ENCODE data around the gene EEF1G. TPM values are rescaled to one million over a fixed set of nuclear protein-coding genes. Genes with fewer than 3 reads are reported as not detected.

EEF1G gene
- total and polyA plus RNA-seq, 9 of the 15 experiments (the other 6 are each of a cell fraction or from before 2014, with no cell fraction given): 985 to 2,349 (median 2,035) TPM

DNA sequence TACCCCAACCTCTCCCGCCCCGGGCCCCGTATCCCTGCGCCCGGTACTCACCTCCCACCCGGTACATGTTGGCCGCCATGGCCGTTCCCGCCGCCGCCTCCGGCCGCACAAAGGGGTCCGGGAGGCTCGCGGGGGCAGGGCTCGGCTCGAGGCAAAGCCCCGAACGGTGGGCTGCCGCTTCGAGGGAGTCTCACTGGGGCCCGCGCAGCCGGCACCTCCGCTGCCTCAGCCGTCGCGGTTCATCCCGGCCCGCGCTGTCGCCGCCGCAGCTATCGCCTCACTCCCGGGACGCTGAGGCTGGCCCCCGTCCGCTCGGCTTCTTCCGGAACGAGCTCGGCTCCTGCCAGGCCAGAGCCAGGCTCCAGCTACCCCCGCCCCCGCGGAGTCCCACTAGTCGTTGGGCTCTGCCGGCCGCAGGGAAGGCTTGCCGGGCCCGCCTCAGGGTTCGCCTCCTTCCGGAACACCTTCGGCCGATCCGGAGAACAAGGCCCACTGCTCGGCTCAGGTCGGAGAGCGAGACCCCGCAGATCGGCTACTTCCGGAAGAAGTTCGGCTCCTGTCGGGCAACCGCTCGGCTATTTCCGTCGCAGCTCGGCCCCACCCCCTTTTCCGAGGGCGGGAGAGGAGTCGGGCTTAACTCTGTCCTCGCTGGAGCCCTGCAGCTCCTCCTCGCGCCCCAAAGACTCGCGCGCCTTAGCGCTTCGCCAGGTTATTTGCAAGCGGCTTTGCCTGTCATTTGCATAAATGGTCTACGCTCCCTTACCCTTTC lies 27.9 kb upstream of the EEF1G start, which contains the start of gene MTA2 (continued):
- TF ChIP-seq, protein P1, sequence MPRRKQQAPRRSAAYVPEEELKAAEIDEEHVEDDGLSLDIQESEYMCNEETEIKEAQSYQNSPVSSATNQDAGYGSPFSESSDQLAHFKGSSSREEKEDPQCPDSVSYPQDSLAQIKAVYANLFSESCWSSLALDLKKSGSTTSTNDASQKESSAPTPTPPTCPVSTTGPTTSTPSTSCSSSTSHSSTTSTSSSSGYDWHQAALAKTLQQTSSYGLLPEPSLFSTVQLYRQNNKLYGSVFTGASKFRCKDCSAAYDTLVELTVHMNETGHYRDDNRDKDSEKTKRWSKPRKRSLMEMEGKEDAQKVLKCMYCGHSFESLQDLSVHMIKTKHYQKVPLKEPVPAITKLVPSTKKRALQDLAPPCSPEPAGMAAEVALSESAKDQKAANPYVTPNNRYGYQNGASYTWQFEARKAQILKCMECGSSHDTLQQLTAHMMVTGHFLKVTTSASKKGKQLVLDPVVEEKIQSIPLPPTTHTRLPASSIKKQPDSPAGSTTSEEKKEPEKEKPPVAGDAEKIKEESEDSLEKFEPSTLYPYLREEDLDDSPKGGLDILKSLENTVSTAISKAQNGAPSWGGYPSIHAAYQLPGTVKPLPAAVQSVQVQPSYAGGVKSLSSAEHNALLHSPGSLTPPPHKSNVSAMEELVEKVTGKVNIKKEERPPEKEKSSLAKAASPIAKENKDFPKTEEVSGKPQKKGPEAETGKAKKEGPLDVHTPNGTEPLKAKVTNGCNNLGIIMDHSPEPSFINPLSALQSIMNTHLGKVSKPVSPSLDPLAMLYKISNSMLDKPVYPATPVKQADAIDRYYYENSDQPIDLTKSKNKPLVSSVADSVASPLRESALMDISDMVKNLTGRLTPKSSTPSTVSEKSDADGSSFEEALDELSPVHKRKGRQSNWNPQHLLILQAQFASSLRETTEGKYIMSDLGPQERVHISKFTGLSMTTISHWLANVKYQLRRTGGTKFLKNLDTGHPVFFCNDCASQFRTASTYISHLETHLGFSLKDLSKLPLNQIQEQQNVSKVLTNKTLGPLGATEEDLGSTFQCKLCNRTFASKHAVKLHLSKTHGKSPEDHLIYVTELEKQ (CRISPR knock-in tag; IDR thresholded peaks at IDR 0.05): no peak
- no peak for TF ChIP-seq MCM2 (IDR thresholded peaks at IDR 0.05; ENCODE audit: low read depth)
- no peak for TF ChIP-seq NFIX (CRISPR knock-in tag; IDR thresholded peaks at IDR 0.05; ENCODE audit: low read depth)
- TF ChIP-seq, protein P2, sequence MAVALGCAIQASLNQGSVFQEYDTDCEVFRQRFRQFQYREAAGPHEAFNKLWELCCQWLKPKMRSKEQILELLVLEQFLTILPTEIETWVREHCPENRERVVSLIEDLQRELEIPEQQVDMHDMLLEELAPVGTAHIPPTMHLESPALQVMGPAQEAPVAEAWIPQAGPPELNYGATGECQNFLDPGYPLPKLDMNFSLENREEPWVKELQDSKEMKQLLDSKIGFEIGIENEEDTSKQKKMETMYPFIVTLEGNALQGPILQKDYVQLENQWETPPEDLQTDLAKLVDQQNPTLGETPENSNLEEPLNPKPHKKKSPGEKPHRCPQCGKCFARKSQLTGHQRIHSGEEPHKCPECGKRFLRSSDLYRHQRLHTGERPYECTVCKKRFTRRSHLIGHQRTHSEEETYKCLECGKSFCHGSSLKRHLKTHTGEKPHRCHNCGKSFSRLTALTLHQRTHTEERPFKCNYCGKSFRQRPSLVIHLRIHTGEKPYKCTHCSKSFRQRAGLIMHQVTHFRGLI (CRISPR knock-in tag; IDR thresholded peaks at IDR 0.05): no peak
- TF ChIP-seq CREBBP (IDR thresholded peaks at IDR 0.05; ENCODE audit: low read depth, low read length): no peak
- TF ChIP-seq, protein P3, sequence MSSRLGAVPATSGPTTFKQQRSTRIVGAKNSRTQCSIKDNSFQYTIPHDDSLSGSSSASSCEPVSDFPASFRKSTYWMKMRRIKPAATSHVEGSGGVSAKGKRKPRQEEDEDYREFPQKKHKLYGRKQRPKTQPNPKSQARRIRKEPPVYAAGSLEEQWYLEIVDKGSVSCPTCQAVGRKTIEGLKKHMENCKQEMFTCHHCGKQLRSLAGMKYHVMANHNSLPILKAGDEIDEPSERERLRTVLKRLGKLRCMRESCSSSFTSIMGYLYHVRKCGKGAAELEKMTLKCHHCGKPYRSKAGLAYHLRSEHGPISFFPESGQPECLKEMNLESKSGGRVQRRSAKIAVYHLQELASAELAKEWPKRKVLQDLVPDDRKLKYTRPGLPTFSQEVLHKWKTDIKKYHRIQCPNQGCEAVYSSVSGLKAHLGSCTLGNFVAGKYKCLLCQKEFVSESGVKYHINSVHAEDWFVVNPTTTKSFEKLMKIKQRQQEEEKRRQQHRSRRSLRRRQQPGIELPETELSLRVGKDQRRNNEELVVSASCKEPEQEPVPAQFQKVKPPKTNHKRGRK (tag; IDR thresholded peaks at IDR 0.05): no peak
- TF ChIP-seq RAD21 (CRISPR knock-in tag; conservative IDR thresholded peaks at IDR 0.05 in 1 of 2, IDR thresholded peaks at IDR 0.05 in 1 of 2): no peak
- TF ChIP-seq, protein P4, sequence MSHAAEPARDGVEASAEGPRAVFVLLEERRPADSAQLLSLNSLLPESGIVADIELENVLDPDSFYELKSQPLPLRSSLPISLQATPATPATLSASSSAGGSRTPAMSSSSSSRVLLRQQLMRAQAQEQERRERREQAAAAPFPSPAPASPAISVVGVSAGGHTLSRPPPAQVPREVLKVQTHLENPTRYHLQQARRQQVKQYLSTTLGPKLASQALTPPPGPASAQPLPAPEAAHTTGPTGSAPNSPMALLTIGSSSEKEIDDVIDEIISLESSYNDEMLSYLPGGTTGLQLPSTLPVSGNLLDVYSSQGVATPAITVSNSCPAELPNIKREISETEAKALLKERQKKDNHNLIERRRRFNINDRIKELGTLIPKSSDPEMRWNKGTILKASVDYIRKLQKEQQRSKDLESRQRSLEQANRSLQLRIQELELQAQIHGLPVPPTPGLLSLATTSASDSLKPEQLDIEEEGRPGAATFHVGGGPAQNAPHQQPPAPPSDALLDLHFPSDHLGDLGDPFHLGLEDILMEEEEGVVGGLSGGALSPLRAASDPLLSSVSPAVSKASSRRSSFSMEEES (CRISPR knock-in tag; IDR thresholded peaks at IDR 0.05): no peak
- 0 out of 2 replicates have a peak, but pooled peaks have one; percentile 22 for TF ChIP-seq MBD2 (IDR thresholded peaks at IDR 0.05; ENCODE audit: borderline replicate concordance, low read depth)
- TF ChIP-seq YBX1 (IDR thresholded peaks at IDR 0.05): no peak
- TF ChIP-seq ZC3H4 (CRISPR knock-in tag; IDR thresholded peaks at IDR 0.05; ENCODE audit: borderline replicate concordance): no peak
- no peak for TF ChIP-seq ZBTB8A (IDR thresholded peaks at IDR 0.05; ENCODE audit: partially characterized antibody)
- TF ChIP-seq ZNF197 (CRISPR knock-in tag; IDR thresholded peaks at IDR 0.05; ENCODE audit: low read depth): no peak
- no peak for TF ChIP-seq ILK (tag; IDR thresholded peaks at IDR 0.05; ENCODE audit: borderline replicate concordance, low read depth)
- no peak for TF ChIP-seq CBFA2T2 (conservative IDR thresholded peaks at IDR 0.05)
- no peak for TF ChIP-seq NFXL1 (CRISPR knock-in tag; IDR thresholded peaks at IDR 0.05)
- no peak for TF ChIP-seq ZNF695 (CRISPR knock-in tag; IDR thresholded peaks at IDR 0.05)
- TF ChIP-seq CHCHD3 (CRISPR knock-in tag; IDR thresholded peaks at IDR 0.05): 0 out of 2 replicates have a peak, but pooled peaks have one; percentile 21
- TF ChIP-seq ZNF274 (IDR thresholded peaks at IDR 0.05; ENCODE audit: borderline replicate concordance, low read depth, low read length): no peak

Measured in K562 (cell line).